Thyroid gland (tissue), 4 donors: ENCODE results near the gene KRTAP3-3. TPM values are rescaled to one million over a fixed set of nuclear protein-coding genes. Genes with fewer than 3 reads are reported as not detected.

Source experiments
- DNase-seq, 2 donors: peaks; one replicate each; pipeline ENCODE4 v3.0.0-alpha.2; 2019
- H3K27ac ChIP-seq, 3 donors: fragments of 200-600 bp; sonication (generic); 1 replicate in 2 of 3; 2 replicates in 1 of 3; pipeline ENCODE4 v1.5.1; 2016 to 2019; ENCODE audit warnings: mild to moderate bottlenecking in 1 of 3, moderate library complexity in 1 of 3
- H3K27me3 ChIP-seq: fragments of 200-600 bp; sonication (generic); one replicate; pipeline ENCODE4 v1.5.1; 2019
- H3K36me3 ChIP-seq, 2 donors: fragments of 200-600 bp; sonication (generic); one replicate each; pipeline ENCODE4 v1.5.1; 2016 to 2019
- H3K4me1 ChIP-seq, 2 donors: fragments of 200-600 bp; sonication (generic); one replicate each; pipeline ENCODE4 v1.5.1; 2017 to 2019
- H3K4me3 ChIP-seq, 3 donors: fragments of 200-600 bp; sonication (generic); replicated peaks in 1 of 3; 1 replicate in 2 of 3; 2 replicates in 1 of 3; pipeline ENCODE4 v1.5.1; 2016; ENCODE audit warnings: mild to moderate bottlenecking in 1 of 3
- H3K9me3 ChIP-seq: fragments of 200-600 bp; sonication (generic); one replicate; pipeline ENCODE4 v1.5.1; 2017
- CTCF ChIP-seq, 6 experiments: fragments of 200-600 bp in 3 of 6; fragments of 450-650 bp in 3 of 6; sonication (generic) in 3 of 6; IDR thresholded peaks; one replicate each; pipeline ENCODE4 v1.5.1; 2016 to 2019; ENCODE audit warnings: antibody characterized with exemption in 6 of 6, mild to moderate bottlenecking in 2 of 6, inconsistent platforms in 1 of 6, moderate library complexity in 1 of 6
- POLR2A ChIP-seq, 2 donors: fragments of 450-650 bp; IDR thresholded peaks; one replicate each; pipeline ENCODE4 v1.6.1; 2017; ENCODE audit warnings: antibody characterized with exemption in 2 of 2, mild to moderate bottlenecking in 2 of 2, moderate library complexity in 1 of 2
- WGBS, 2 donors: methylation state at CpG; one replicate each; pipeline ENCODE4 v1.1.5; 2017; 5-methylcytosine and 5-hydroxymethylcytosine counted together
- intact Hi-C: fragments of 100-400 bp; cut with DNase I; formaldehyde crosslinking; loops from one replicate; pipeline ENCODE4 v1.15.1; 2023
- total RNA-seq, 4 donors: library from RNA; depleted of rRNA; stranded (reverse); fragments of >200 nt; gene quantifications; one replicate each; pipeline ENCODE4 v1.2.3, GENCODE V29; 2016

KRTAP3-3 gene
- total RNA-seq, 4 donors from 2014 or later = not detected

- H3K4me3 ChIP-seq = no peak overlapping the region
- WGBS, 2 donors = 68 to 73% methylated on average over 4 of the region's 4 CpGs
- no peaks in the 10 kb centered on the region for H3K27me3 ChIP-seq
- no peaks in the 10 kb centered on the region for H3K9me3 ChIP-seq
- no peaks in the 10 kb centered on the region for H3K4me1 ChIP-seq
- no peaks in the 10 kb centered on the region for H3K36me3 ChIP-seq
- no peak for DNase-seq
- TF ChIP-seq CTCF (IDR thresholded peaks at IDR 0.05) = no peak
- no peak for TF ChIP-seq POLR2A (IDR thresholded peaks at IDR 0.05)
- intact Hi-C loops = no loop called here
- no peak overlapping the region for H3K27ac ChIP-seq
These were observed 31.9 kb downstream of the KRTAP3-3 start for GRCh38 chr17:40962059-40962561.

GRCh38 chr17:40961591-40961990, 32.4 kb downstream of the KRTAP3-3 start:
- no peaks in the 10 kb centered on the region for H3K36me3 ChIP-seq
- intact Hi-C loops = no loop called here
- no peak overlapping the region for H3K4me3 ChIP-seq
- H3K27ac ChIP-seq = no peak overlapping the region
- no peaks in the 10 kb centered on the region for H3K9me3 ChIP-seq
- DNase-seq = no peak
- no peaks in the 10 kb centered on the region for H3K27me3 ChIP-seq
- no peak for TF ChIP-seq POLR2A (IDR thresholded peaks at IDR 0.05)
- TF ChIP-seq CTCF (IDR thresholded peaks at IDR 0.05) = no peak
- WGBS, 2 donors = 93 to 98% methylated on average over 1 of the region's 1 CpG
- no peaks in the 10 kb centered on the region for H3K4me1 ChIP-seq

DNA sequence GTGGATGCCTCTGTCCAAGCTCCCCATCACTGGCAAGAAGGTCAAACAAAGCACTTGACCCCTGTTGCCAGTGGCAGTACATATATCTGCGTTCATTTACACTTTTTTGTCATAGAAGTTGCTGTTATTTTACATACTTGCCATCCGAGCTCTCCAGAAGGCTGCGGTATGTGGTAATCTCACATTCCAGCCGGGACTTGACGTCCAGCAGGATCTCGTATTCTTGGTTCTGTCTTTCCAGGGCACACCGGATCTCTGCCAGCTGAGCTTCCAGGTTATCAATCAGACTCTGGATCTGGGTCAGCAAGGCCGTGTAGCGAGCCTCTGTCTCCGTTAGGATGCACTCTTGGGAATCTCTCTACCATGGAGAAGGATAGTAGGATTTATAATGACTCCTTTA, 33.8 kb downstream of the KRTAP3-3 start:
- TF ChIP-seq POLR2A (IDR thresholded peaks at IDR 0.05) (no peak), CTCF (IDR thresholded peaks at IDR 0.05) (no peak)

GRCh38 chr17:40958086-40958953, 35.6 kb downstream of the KRTAP3-3 start:
- Histone ChIP-seq H3K27ac (no peak overlapping the region), H3K4me1 (no peaks in the 10 kb centered on the region), H3K4me3 (no peak overlapping the region), H3K9me3 (no peaks in the 10 kb centered on the region), H3K36me3 (no peaks in the 10 kb centered on the region), H3K27me3 (no peaks in the 10 kb centered on the region)
- WGBS, 2 donors = 70 to 73% methylated on average over 12 of the region's 12 CpGs
- no peak for DNase-seq
- intact Hi-C loops = no loop called here
- TF ChIP-seq POLR2A (IDR thresholded peaks at IDR 0.05) (no peak), CTCF (IDR thresholded peaks at IDR 0.05) (no peak)

More for the DNA sequence above, 33.8 kb downstream of the KRTAP3-3 start:
- Histone ChIP-seq H3K27ac (no peak overlapping the region), H3K9me3 (no peaks in the 10 kb centered on the region), H3K4me3 (no peak overlapping the region), H3K4me1 (no peaks in the 10 kb centered on the region), H3K36me3 (no peaks in the 10 kb centered on the region), H3K27me3 (no peaks in the 10 kb centered on the region)
- 61 to 64% methylated on average over 10 of the region's 10 CpGs for WGBS, 2 donors
- no peak for DNase-seq
- intact Hi-C loops = no loop called here
